ENCODE results near the gene HCFC1.

HCFC1 gene

DNA sequence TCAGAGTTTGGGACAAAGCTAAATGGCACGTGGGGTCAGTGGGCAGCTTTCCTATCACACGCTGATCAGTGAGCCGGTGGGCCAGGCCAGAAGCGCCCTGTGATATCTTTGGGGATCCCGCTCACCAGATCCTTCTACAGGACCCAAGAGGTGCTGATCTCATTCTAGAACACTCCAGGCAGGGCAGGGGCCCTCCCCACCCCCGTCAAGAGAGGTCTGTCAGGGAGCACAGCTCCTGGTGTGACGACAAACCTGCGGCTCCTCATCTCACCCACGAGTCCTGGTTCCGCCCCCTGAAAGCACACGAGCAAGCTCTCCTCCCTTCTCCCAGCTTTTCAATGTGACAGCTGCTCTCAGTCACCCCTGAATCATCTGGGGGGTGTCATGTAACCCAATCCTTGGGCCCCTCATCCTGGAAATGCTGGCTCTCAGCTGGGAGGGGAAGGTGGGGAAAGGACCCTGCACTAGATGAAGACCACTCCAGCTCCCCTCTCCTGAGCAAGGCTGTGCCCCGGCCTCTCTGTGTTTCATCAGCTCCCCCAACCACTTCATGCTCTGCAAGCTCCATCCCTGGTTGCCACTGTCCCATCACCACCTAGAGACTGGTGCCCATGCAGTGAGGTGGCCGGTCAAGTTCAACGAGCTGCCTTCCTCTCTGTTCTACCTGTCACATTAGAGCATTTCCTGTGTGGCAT, 4.6 kb downstream of the HCFC1 start:
- TF ChIP-seq, protein P1, sequence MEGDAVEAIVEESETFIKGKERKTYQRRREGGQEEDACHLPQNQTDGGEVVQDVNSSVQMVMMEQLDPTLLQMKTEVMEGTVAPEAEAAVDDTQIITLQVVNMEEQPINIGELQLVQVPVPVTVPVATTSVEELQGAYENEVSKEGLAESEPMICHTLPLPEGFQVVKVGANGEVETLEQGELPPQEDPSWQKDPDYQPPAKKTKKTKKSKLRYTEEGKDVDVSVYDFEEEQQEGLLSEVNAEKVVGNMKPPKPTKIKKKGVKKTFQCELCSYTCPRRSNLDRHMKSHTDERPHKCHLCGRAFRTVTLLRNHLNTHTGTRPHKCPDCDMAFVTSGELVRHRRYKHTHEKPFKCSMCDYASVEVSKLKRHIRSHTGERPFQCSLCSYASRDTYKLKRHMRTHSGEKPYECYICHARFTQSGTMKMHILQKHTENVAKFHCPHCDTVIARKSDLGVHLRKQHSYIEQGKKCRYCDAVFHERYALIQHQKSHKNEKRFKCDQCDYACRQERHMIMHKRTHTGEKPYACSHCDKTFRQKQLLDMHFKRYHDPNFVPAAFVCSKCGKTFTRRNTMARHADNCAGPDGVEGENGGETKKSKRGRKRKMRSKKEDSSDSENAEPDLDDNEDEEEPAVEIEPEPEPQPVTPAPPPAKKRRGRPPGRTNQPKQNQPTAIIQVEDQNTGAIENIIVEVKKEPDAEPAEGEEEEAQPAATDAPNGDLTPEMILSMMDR (IDR thresholded peaks at IDR 0.05; ENCODE audit: low read depth, low read length), result no peak
- no peak for DNase-seq (ENCODE audit: extremely low read depth, low read depth)

GRCh38 chrX:153966283-153966688, 5.3 kb downstream of the HCFC1 start:
- TF ChIP-seq, protein P1 (IDR thresholded peaks at IDR 0.05; ENCODE audit: low read depth, low read length), result no peak
- DNase-seq (ENCODE audit: extremely low read depth, low read depth), result no peak

GRCh38 chrX:153965406-153965805, 6.2 kb downstream of the HCFC1 start:
- no peak for DNase-seq (ENCODE audit: extremely low read depth, low read depth)
- TF ChIP-seq, protein P1 (IDR thresholded peaks at IDR 0.05; ENCODE audit: low read depth, low read length), result no peak

GRCh38 chrX:153964105-153964504, 7.5 kb downstream of the HCFC1 start:
- DNase-seq (ENCODE audit: extremely low read depth, low read depth), result no peak
- TF ChIP-seq, protein P1 (IDR thresholded peaks at IDR 0.05; ENCODE audit: low read depth, low read length), result no peak

DNA sequence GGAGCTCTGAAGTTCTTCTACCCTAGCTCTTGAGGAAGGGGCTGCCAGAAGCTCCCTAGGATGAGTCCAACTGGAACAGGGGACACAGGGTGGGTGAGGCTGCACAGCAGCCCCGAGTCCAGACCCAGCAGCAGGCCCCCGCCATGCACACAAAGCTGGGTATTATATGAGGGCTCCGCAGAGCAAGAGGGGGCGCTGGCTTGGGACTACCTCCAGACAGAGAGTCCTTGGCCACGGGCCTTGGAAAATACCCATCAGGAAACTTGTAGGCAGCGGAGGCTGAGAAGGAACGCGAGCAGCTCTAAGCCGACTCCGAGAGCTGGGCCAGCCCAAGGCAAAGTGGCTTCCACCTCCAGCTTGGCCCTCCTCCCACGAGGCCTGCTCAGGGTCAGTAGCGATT, 8.1 kb downstream of the HCFC1 start:
- TF ChIP-seq, protein P1 (IDR thresholded peaks at IDR 0.05; ENCODE audit: low read depth, low read length), result no peak
- DNase-seq (ENCODE audit: extremely low read depth, low read depth), result no peak

DNA sequence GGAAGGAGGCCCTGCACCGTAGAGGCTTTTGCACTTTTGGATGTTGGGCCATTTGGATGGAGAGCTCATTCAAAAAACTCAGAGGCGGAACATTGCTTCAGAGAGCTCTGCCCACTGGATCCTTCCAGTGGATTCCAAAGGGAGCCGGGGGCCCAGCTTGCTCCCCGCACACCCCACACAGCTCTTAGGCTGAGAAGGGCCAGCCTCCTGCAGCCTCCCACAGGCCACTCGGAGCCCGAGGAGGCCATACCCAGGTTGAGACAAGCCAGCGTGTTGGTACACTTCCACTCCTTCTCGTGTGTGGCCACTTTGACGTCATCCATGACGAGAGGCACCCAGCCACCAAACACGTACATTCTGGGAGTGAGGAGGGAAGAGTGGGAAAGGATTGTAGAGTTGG, 10.3 kb downstream of the HCFC1 start:
- TF ChIP-seq, protein P1 (IDR thresholded peaks at IDR 0.05; ENCODE audit: low read depth, low read length), result no peak
- DNase-seq (ENCODE audit: extremely low read depth, low read depth), result no peak

GRCh38 chrX:153960786-153961185, 10.8 kb downstream of the HCFC1 start:
- TF ChIP-seq, protein P1 (IDR thresholded peaks at IDR 0.05; ENCODE audit: low read depth, low read length), result no peak
- no peak for DNase-seq (ENCODE audit: extremely low read depth, low read depth)

All from AG09319 (cell line).